K562 (cell line): ENCODE results near the gene NABP2. TPM values are rescaled to one million over a fixed set of nuclear protein-coding genes. Genes with fewer than 3 reads are reported as not detected.

ENCODE experiments used
- ARNT ChIP-seq, 2 experiments: fragments of 450-650 bp; IDR thresholded peaks; 2 replicates each; pipeline ENCODE4 v1.6.1; 2016; ENCODE audit warnings: mild to moderate bottlenecking in 1 of 2
- CEBPG ChIP-seq, 3 experiments: fragments of 200-800 bp in 1 of 3; sonication (Bioruptor generic) in 1 of 3; sonication (generic) in 1 of 3; formaldehyde crosslinking in 1 of 3; IDR thresholded peaks in 2 of 3; conservative IDR thresholded peaks in 1 of 3; 2 replicates each; pipeline versions ENCODE4 v1.6.1 to v1.8.0; 2016 to 2022; ENCODE audit warnings: missing compliant biosample characterization in 2 of 3, missing genetic modification characterization in 2 of 3, mild to moderate bottlenecking in 1 of 3, missing genetic modification reagents in 1 of 3
- DMBX1 ChIP-seq: fragments of 250-450 bp; sonication (Bioruptor Pico); IDR thresholded peaks from 2 replicates; pipeline ENCODE4 v1.8.0; 2022; ENCODE audit warnings: inconsistent platforms, mild to moderate bottlenecking, moderate library complexity, borderline replicate concordance
- FIP1L1 ChIP-seq: fragments of 200-400 bp; formaldehyde crosslinking; IDR thresholded peaks from 2 replicates; pipeline ENCODE4 v1.6.1; 2018; ENCODE audit warnings: mild to moderate bottlenecking, low read depth, low read length; ENCODE audit not compliant: poor library complexity, severe bottlenecking
- GMEB1 ChIP-seq: fragments of 250-450 bp; sonication (Bioruptor Pico); IDR thresholded peaks from 2 replicates; pipeline ENCODE4 v1.4.0; 2020; ENCODE audit warnings: mild to moderate bottlenecking
- HDAC1 ChIP-seq, 2 experiments: fragments of 450-650 bp; IDR thresholded peaks; 2 replicates each; pipeline ENCODE4 v1.6.1; 2016 to 2017; ENCODE audit warnings: inconsistent platforms in 1 of 2, mild to moderate bottlenecking in 1 of 2, moderate library complexity in 1 of 2
- LARP7 ChIP-seq: fragments of 450-650 bp; IDR thresholded peaks from 2 replicates; pipeline ENCODE4 v1.6.1; 2016
- RAD51 ChIP-seq: fragments of 450-650 bp; IDR thresholded peaks from 2 replicates; pipeline ENCODE4 v1.7.1; 2016; ENCODE audit warnings: low read depth, mild to moderate bottlenecking, borderline replicate concordance
- RBM14 ChIP-seq: fragments of 200-400 bp; formaldehyde crosslinking; IDR thresholded peaks from 2 replicates; pipeline ENCODE4 v1.6.1; 2018; ENCODE audit warnings: low read depth, mild to moderate bottlenecking, low read length, moderate library complexity, borderline replicate concordance; ENCODE audit not compliant: insufficient read depth
- ZBTB40 ChIP-seq, 2 experiments: fragments of 450-650 bp in 1 of 2; sonication (generic) in 1 of 2; formaldehyde crosslinking in 1 of 2; IDR thresholded peaks; 2 replicates each; pipeline versions ENCODE4 v1.7.1 to v1.9.0; 2016 to 2022; ENCODE audit warnings: inconsistent platforms in 1 of 2, mild to moderate bottlenecking in 1 of 2, missing genetic modification reagents in 1 of 2
- ZNF124 ChIP-seq: sonication (generic); formaldehyde crosslinking; IDR thresholded peaks from 2 replicates; pipeline ENCODE4 v1.8.1; 2022; ENCODE audit warnings: missing genetic modification reagents
- ZNF184 ChIP-seq: sonication (generic); formaldehyde crosslinking; IDR thresholded peaks from 2 replicates; pipeline ENCODE4 v1.5.0; 2020; ENCODE audit warnings: missing genetic modification reagents
- ZNF232 ChIP-seq: sonication (generic); formaldehyde crosslinking; IDR thresholded peaks from 2 replicates; pipeline ENCODE4 v1.8.0; 2022; ENCODE audit warnings: mild to moderate bottlenecking, missing genetic modification reagents
- polyA plus RNA-seq, 8 experiments: library from polyadenylated mRNA; depleted of rRNA in 4 of 8; stranded (reverse) in 5 of 8; unstranded in 3 of 8; fragments of >200 nt; fragmentation: Nextera tagmentation in 2 of 8; fragmentation: Illumina TruSeq in 1 of 8; extraction: Ambion mirVana in 2 of 8; extraction: Trizol in 1 of 8; gene quantifications; 2 replicates each; pipeline versions ENCODE4 v1.2.1 to v1.2.3, GENCODE V29; 2011 to 2014; ENCODE audit warnings: inconsistent platforms in 1 of 8, missing spikeins in 1 of 8
- total RNA-seq, 7 experiments: library from RNA; depleted of rRNA in 6 of 7; stranded (reverse); fragments of >200 nt in 6 of 7; fragmentation: Illumina TruSeq in 2 of 7; extraction: Trizol in 2 of 7; gene quantifications; 2 replicates each; pipeline versions ENCODE4 v1.2.1 to v1.2.3, GENCODE V29; 2011 to 2021; ENCODE audit warnings: low replicate concordance in 1 of 7

The NABP2 gene
- total and polyA plus RNA-seq, 9 of the 15 experiments (the other 6 are each of a cell fraction or from before 2014, with no cell fraction given), result 11.3 to 60.6 (median 43.5) TPM

GRCh38 chr12:56237552-56237951 lies 13.4 kb downstream of the NABP2 start (continued):
- TF ChIP-seq ZBTB40 (IDR thresholded peaks at IDR 0.05) (no peak), ZBTB40 (CRISPR knock-in tag; IDR thresholded peaks at IDR 0.05) (no peak), RBM14 (no peak), FIP1L1 (no peak), ZNF184 (CRISPR knock-in tag) (no peak), LARP7 (no peak), GMEB1 (CRISPR knock-in tag) (no peak), ZNF124 (no peak), ARNT (IDR thresholded peaks at IDR 0.05) (no peak), RAD51 (no peak), CEBPG (CRISPR knock-in tag; IDR thresholded peaks at IDR 0.05) (no peak), CEBPG (tag; conservative IDR thresholded peaks at IDR 0.05 in 1 of 2, IDR thresholded peaks at IDR 0.05 in 1 of 2) (no peak), ZNF232 (CRISPR knock-in tag) (no peak), DMBX1 (no peak), HDAC1 (IDR thresholded peaks at IDR 0.05) (no peak)
- TF ChIP-seq, all 486 proteins: peak for 0
